H9 (cell line): ENCODE data around the gene ITGA11. TPM values are rescaled to one million over a fixed set of nuclear protein-coding genes. Genes with fewer than 3 reads are reported as not detected.

Source experiments
- DNase-seq: peaks from one replicate; pipeline ENCODE4 v3.0.0-alpha.2; 2017
- H2AFZ ChIP-seq: one replicate; pipeline ENCODE4 v1.6.1; 2013; ENCODE audit warnings: mild to moderate bottlenecking, low read length, control low read depth, moderate library complexity
- H2AK5ac ChIP-seq: 2 replicates; pipeline ENCODE4 v1.6.1; 2013; ENCODE audit warnings: low read length, control low read depth, mixed read lengths; ENCODE audit not compliant: insufficient read length
- H2BK120ac ChIP-seq: one replicate; pipeline ENCODE4 v1.6.1; 2013; ENCODE audit warnings: low read depth, mild to moderate bottlenecking, low read length, control low read depth, inconsistent platforms; ENCODE audit not compliant: poor library complexity, severe bottlenecking
- H2BK12ac ChIP-seq: 2 replicates; pipeline ENCODE4 v1.6.1; 2013; ENCODE audit warnings: low read length, control low read depth, mixed read lengths, low read depth; ENCODE audit not compliant: insufficient read length
- H2BK15ac ChIP-seq: 2 replicates; pipeline ENCODE4 v1.6.1; 2013; ENCODE audit warnings: low read depth, low read length, control low read depth
- H2BK20ac ChIP-seq: one replicate; pipeline ENCODE4 v1.6.1; 2013; ENCODE audit warnings: low read depth, mild to moderate bottlenecking, low read length, control low read depth, inconsistent platforms; ENCODE audit not compliant: poor library complexity, severe bottlenecking
- H2BK5ac ChIP-seq: 2 replicates; pipeline ENCODE4 v1.6.1; 2013; ENCODE audit warnings: low read length, control low read depth, mixed read lengths; ENCODE audit not compliant: insufficient read length
- H3K14ac ChIP-seq: 2 replicates; pipeline ENCODE4 v1.6.1; 2013; ENCODE audit warnings: low read length, control low read depth; ENCODE audit not compliant: insufficient read depth
- H3K18ac ChIP-seq: 2 replicates; pipeline ENCODE4 v1.6.1; 2013; ENCODE audit warnings: low read depth, mild to moderate bottlenecking, mixed read lengths, low read length, control low read depth; ENCODE audit not compliant: insufficient read length
- H3K23ac ChIP-seq: 2 replicates; pipeline ENCODE4 v1.6.1; 2013; ENCODE audit warnings: low read length, control low read depth, mixed read lengths, low read depth; ENCODE audit not compliant: insufficient read length
- H3K23me2 ChIP-seq: 2 replicates; pipeline ENCODE4 v1.6.1; 2013; ENCODE audit warnings: low read depth, mild to moderate bottlenecking, mixed read lengths, low read length, control low read depth; ENCODE audit not compliant: insufficient read length, poor library complexity, severe bottlenecking
- H3K27ac ChIP-seq: 2 replicates; pipeline ENCODE4 v1.5.1; 2013; ENCODE audit warnings: low read length, control low read depth, mixed read lengths, low read depth; ENCODE audit not compliant: insufficient read length
- H3K27me3 ChIP-seq: 2 replicates; pipeline ENCODE4 v1.6.1; 2013; ENCODE audit warnings: low read length, control low read depth, inconsistent platforms; ENCODE audit not compliant: insufficient read depth
- H3K4ac ChIP-seq: 2 replicates; pipeline ENCODE4 v1.6.1; 2013; ENCODE audit warnings: low read depth, mild to moderate bottlenecking, control low read depth, inconsistent platforms, low read length, moderate library complexity
- H3K4me1 ChIP-seq: 2 replicates; pipeline ENCODE4 v1.6.1; 2013; ENCODE audit warnings: low read length, control low read depth, inconsistent platforms; ENCODE audit not compliant: insufficient read depth
- H3K4me2 ChIP-seq: 2 replicates; pipeline ENCODE4 v1.6.1; 2013; ENCODE audit warnings: low read length, control low read depth, mixed read lengths; ENCODE audit not compliant: insufficient read length, insufficient read depth
- H3K56ac ChIP-seq: 2 replicates; pipeline ENCODE4 v1.6.1; 2013; ENCODE audit warnings: low read depth, mild to moderate bottlenecking, mixed read lengths, low read length, control low read depth; ENCODE audit not compliant: insufficient read length
- H3K79me1 ChIP-seq: 2 replicates; pipeline ENCODE4 v1.6.1; 2013; ENCODE audit warnings: low read depth, mild to moderate bottlenecking, moderate library complexity, low read length, control low read depth, inconsistent platforms; ENCODE audit not compliant: insufficient read depth, poor library complexity, severe bottlenecking
- H3K79me2 ChIP-seq: 2 replicates; pipeline ENCODE4 v1.6.1; 2013; ENCODE audit warnings: low read length, control low read depth, inconsistent platforms; ENCODE audit not compliant: insufficient read depth
- H3K9ac ChIP-seq: 2 replicates; pipeline ENCODE4 v1.6.1; 2013; ENCODE audit warnings: low read length, control low read depth, mixed read lengths; ENCODE audit not compliant: insufficient read length; ENCODE audit errors: extremely low read depth
- H3K9me3 ChIP-seq: one replicate; pipeline ENCODE4 v1.6.1; 2013; ENCODE audit warnings: low read depth, low read length, inconsistent platforms; ENCODE audit not compliant: control insufficient read depth
- H3T11ph ChIP-seq: one replicate; pipeline ENCODE4 v1.6.1; 2013; ENCODE audit warnings: mild to moderate bottlenecking, low read length, control low read depth, inconsistent platforms
- H4K20me1 ChIP-seq: one replicate; pipeline ENCODE4 v1.6.1; 2013; ENCODE audit not compliant: control insufficient read depth, insufficient read length, insufficient read depth
- H4K5ac ChIP-seq: 2 replicates; pipeline ENCODE4 v1.6.1; 2013; ENCODE audit warnings: low read depth, mild to moderate bottlenecking, mixed read lengths, low read length, control low read depth; ENCODE audit not compliant: insufficient read length
- H4K8ac ChIP-seq: replicated peaks from 2 replicates; pipeline ENCODE4 v1.6.1; 2013; ENCODE audit warnings: low read length, control low read depth, mixed read lengths, low read depth; ENCODE audit not compliant: insufficient read length
- H4K91ac ChIP-seq: 2 replicates; pipeline ENCODE4 v1.6.1; 2013; ENCODE audit warnings: low read depth, mild to moderate bottlenecking, moderate library complexity, mixed read lengths, low read length, control low read depth; ENCODE audit not compliant: insufficient read length
- H3K27ac Mint-ChIP-seq, 3 experiments: 2 replicates in 2 of 3; 3 replicates in 1 of 3; pipeline ENCODE4 v1.8.0; 2020 to 2021; ENCODE audit warnings: mixed read lengths in 3 of 3, mild to moderate bottlenecking in 1 of 3, moderate library complexity in 1 of 3
- H3K27me3 Mint-ChIP-seq: 2 replicates; pipeline ENCODE4 v1.8.0; 2021; ENCODE audit warnings: low read depth, mild to moderate bottlenecking, moderate library complexity, mixed read lengths
- H3K36me3 Mint-ChIP-seq, 3 experiments: 2 replicates in 2 of 3; 3 replicates in 1 of 3; pipeline ENCODE4 v1.8.0; 2020 to 2021; ENCODE audit warnings: low read depth in 3 of 3, mixed read lengths in 3 of 3; ENCODE audit not compliant: insufficient read depth in 1 of 3
- H3K4me1 Mint-ChIP-seq, 2 experiments: 2 replicates each; pipeline ENCODE4 v1.8.0; 2020; ENCODE audit warnings: mixed read lengths in 2 of 2
- H3K4me3 Mint-ChIP-seq, 2 experiments: 2 replicates in 1 of 2; 3 replicates in 1 of 2; pipeline ENCODE4 v1.8.0; 2020 to 2021; ENCODE audit warnings: mild to moderate bottlenecking in 2 of 2, mixed read lengths in 2 of 2, moderate library complexity in 1 of 2
- H3K9me3 Mint-ChIP-seq, 2 experiments: 2 replicates in 1 of 2; 3 replicates in 1 of 2; pipeline ENCODE4 v1.8.0; 2020; ENCODE audit warnings: mild to moderate bottlenecking in 2 of 2, mixed read lengths in 2 of 2, moderate library complexity in 1 of 2
- WGBS: extraction: QIAGEN DNeasy Blood & Tissue Kit; methylation state at CpG from one replicate; pipeline ENCODE4 v1.1.7; 2013; ENCODE audit warnings: missing lambda C conversion rate, low lambda C conversion rate, mixed read lengths; ENCODE audit not compliant: insufficient read length; ENCODE audit errors: extremely low coverage; 5-methylcytosine and 5-hydroxymethylcytosine counted together
- total RNA-seq: library from RNA; stranded (reverse); gene quantifications from 2 replicates; pipeline ENCODE4 v1.2.1, GENCODE V29; 2021
- TF ChIP-seq, protein P1 (sequence below): fragments of 200-600 bp; sonication (generic); conservative IDR thresholded peaks from 3 replicates; pipeline ENCODE4 v1.8.0; 2021; ENCODE audit warnings: antibody characterized with exemption, mild to moderate bottlenecking

Gene ITGA11
- total RNA-seq, 1 experiment from 2014 or later, result 0.07 TPM

DNA sequence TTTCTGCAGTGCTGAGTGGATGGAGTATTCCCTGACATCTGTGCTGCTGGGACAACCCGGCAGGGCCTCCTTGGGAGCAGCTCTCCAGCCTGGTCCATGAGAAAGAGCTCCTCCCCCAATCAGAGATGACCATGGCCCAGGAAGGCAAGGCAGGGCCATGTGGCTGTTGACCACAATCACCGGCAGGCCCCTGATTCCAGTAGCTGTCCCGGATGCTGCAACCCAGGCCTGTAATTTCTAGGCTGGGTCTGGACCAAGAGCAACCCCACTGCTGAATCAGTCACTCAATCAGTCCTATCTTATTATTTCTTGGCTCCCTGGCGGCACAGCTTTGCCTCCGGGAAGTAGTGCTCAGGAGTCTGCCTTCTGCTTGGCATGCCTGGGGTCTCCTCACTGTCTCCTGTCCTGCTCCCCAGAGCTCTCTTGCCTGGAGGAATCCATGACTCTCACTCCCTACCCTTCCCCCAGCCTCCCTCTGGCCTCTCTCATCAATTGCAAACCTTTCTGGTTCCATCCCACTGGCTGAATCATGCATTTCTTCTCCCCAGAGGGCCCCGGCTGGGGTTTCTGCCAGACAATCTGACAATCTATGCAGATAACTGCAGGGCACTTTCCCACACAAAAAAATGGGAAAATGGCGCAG, 32.6 kb upstream of the ITGA11 start:
- H4K8ac ChIP-seq, result no peak overlapping the region
- no CpG with 5 or more reads among the region's 7 CpGs for WGBS
- H3K14ac ChIP-seq, result no peak overlapping the region; the same call in 1 of the 2 replicates
- no peak overlapping the region for H2BK12ac ChIP-seq
- H3K27me3 Mint-ChIP-seq, result peaks cover 15% of the 10 kb centered on the region
- no peak overlapping the region for H2BK120ac ChIP-seq
- no peak for DNase-seq
- no peak overlapping the region for H3T11ph ChIP-seq
- 0 out of 4 replicates have a peak, but pooled peaks cover 0 to 3% of the 10 kb centered on the region in 2 experiments for H3K4me1 Mint-ChIP-seq
- no peaks in the 10 kb centered on the region for H3K27me3 ChIP-seq
- no peaks in the 10 kb centered on the region for H3K36me3 Mint-ChIP-seq
- H3K79me1 ChIP-seq, result no peaks in the 10 kb centered on the region
- no peak overlapping the region for H3K27ac Mint-ChIP-seq
- no peaks in the 10 kb centered on the region for H4K20me1 ChIP-seq
- no peak overlapping the region for H3K23ac ChIP-seq
- no peak overlapping the region for H3K4ac ChIP-seq
- no peaks in the 10 kb centered on the region for H3K9me3 ChIP-seq
- H2AK5ac ChIP-seq, result no peak overlapping the region
- no peaks in the 10 kb centered on the region for H3K23me2 ChIP-seq
- H4K5ac ChIP-seq, result no peak overlapping the region
- no peak overlapping the region for H2AFZ ChIP-seq
- H3K9ac ChIP-seq, result no peak overlapping the region
- H3K18ac ChIP-seq, result no peak overlapping the region
- H3K79me2 ChIP-seq, result no peaks in the 10 kb centered on the region
- H3K27ac ChIP-seq, result no peak overlapping the region
- H3K4me3 Mint-ChIP-seq, result no peak overlapping the region
- H2BK5ac ChIP-seq, result no peak overlapping the region
- H4K91ac ChIP-seq, result no peak overlapping the region
- no peaks in the 10 kb centered on the region for H3K4me1 ChIP-seq
- no peak overlapping the region for H2BK20ac ChIP-seq
- H2BK15ac ChIP-seq, result no peak overlapping the region
- no peak overlapping the region for H3K56ac ChIP-seq
- H3K4me2 ChIP-seq, result no peak overlapping the region
- TF ChIP-seq, protein P1, sequence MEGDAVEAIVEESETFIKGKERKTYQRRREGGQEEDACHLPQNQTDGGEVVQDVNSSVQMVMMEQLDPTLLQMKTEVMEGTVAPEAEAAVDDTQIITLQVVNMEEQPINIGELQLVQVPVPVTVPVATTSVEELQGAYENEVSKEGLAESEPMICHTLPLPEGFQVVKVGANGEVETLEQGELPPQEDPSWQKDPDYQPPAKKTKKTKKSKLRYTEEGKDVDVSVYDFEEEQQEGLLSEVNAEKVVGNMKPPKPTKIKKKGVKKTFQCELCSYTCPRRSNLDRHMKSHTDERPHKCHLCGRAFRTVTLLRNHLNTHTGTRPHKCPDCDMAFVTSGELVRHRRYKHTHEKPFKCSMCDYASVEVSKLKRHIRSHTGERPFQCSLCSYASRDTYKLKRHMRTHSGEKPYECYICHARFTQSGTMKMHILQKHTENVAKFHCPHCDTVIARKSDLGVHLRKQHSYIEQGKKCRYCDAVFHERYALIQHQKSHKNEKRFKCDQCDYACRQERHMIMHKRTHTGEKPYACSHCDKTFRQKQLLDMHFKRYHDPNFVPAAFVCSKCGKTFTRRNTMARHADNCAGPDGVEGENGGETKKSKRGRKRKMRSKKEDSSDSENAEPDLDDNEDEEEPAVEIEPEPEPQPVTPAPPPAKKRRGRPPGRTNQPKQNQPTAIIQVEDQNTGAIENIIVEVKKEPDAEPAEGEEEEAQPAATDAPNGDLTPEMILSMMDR, result no peak
- peaks cover 0 to 4% of the 10 kb centered on the region in 2 experiments; a peak in 2 of 5 replicates for H3K9me3 Mint-ChIP-seq
